Kidney glomerular epithelial cell (primary cell): ENCODE measurements around the gene PCSK6.

Experiments used
- DNase-seq: peaks from one replicate; lab custom pipeline; 2025; lab: John Stamatoyannopoulos, UW

PCSK6 gene

DNA sequence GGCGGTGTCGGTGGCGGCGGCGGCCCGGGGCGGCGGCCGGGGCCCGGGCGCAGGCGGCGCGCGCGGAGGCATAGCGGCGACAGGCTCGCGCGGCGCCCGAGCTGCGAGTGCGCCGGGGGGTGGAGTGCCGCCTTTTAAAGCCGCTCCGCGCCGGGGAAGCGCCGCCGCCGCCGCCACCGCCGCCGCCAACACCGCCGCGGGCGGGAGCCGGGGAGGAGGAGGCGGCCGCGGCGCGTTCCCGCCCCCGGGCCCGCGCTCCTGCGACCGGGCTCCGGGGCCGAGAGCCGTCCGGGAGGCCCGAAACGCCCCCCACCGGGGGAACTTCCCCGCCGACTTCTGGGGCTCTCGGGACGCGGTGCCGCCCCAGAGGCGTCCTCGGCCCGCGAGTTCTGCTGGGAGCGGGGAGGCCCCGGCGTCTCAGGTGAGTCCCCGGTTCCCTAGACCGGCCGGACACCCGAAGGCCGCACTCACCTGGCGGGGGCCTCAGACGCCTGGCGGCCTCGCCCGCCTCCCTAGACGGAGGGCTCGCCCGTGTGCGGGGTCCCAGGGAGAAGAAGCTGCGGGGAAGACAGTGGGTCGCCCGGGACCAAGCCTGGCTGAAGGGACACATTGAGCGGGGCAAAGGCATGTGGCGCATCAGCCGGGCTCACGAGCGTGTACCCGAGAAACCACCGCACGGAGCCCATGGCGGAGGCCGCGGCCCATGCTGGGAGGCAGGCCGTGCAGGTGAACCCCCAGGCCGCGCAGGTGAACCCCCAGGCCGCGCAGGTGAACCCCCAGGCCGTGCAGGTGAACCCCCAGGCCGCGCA is at the start of gene PCSK6:
TSS of gene PCSK6 (minus strand) at position 109 of the 809 bp plus-strand sequence. CDS start at position 72, 37 bp downstream.
- DNase-seq: no peak

DNA sequence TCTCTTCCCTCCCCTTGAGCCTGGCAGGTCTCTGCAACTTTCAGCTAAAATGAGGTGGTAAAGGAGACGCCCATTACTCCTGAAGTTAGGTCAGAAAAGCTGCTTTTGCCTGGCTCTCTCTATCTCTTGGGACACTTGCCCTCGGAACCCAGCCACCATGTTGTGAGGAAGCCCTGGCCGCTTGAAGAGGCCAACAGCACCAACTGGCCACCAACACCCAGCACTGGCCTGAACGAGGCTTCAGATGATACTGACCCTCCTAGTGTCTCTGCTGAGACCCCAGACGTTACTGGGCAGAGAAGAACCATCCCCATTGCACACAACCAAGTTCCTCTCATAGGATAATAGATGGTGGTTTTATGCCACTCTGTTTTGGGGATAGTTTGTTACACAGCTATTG is 49.5 kb upstream of the PCSK6 start:
- no peak for DNase-seq

DNA sequence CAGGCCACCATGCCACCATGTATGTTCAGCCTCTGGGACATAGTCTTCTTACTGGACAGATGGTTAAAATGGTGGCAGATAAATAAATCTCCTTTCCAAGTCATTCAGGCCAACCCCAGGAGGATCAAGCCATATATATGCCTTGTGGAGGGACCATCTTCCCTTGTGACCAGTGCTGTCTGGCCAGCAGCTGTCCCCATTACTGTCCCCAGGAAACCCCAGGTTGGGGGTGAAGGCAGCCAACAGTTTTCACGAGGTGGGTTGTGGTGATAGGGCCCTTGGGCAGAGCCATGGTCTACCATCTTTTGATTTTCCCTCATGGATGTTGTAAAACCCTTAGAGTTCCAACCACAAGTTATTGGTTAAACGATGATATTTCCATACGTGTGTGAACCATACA is 48.7 kb upstream of the PCSK6 start:
- DNase-seq: no peak

DNA sequence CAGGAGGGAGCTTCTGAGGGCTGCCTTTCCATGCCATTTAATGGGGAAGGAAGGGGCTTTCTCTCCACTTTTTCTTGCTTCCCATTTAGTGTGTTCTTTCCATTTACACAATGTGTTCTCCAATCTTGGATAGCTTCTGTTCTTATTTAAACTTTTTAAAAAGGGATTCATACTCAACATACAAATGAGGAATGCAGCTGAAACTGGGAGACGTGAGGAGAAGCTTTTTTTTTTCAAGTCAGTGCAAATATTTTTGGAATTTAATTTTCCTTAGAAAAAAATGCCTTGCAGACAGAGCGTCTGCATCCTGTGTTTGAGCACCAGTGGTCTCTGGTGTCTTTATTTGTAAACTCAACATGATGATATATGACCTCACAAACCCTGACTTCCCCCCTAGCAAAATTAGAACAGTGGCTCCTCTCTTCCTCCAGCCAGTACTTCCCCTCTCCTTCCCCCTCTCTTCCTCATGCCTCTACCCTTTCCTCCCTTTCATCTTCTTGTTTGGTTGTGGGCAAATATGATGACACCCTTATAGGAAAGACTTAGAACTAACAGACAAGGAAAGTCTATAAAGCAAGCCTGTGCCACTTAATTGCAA is 48.1 kb upstream of the PCSK6 start:
- no peak for DNase-seq

DNA sequence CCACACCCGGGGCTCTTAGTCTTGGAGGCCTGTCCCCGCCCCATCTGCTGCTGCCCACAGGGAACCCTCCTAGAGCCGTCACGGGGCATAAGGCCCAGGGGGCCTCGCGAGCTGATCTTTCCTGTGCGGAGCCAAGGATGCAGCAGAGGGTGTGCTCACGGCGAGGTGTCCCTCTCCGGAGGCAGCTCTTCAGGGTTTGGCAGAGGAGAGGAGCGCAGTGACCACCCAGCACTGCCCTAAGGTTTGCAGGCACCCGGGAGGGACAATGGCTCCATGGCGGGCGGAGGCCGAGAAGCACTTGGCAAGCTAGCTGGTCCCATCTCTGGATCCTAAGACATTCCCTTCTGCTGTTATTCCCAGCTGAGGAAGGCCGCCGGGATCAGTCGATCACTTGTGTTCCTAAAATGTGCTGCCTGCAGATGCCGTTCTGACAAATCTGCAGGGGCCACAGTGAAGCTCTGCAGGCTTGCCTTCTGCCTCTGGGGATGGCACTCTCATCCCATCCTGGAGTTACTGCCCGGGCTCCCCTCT is 47.4 kb upstream of the PCSK6 start:
- no peak for DNase-seq

DNA sequence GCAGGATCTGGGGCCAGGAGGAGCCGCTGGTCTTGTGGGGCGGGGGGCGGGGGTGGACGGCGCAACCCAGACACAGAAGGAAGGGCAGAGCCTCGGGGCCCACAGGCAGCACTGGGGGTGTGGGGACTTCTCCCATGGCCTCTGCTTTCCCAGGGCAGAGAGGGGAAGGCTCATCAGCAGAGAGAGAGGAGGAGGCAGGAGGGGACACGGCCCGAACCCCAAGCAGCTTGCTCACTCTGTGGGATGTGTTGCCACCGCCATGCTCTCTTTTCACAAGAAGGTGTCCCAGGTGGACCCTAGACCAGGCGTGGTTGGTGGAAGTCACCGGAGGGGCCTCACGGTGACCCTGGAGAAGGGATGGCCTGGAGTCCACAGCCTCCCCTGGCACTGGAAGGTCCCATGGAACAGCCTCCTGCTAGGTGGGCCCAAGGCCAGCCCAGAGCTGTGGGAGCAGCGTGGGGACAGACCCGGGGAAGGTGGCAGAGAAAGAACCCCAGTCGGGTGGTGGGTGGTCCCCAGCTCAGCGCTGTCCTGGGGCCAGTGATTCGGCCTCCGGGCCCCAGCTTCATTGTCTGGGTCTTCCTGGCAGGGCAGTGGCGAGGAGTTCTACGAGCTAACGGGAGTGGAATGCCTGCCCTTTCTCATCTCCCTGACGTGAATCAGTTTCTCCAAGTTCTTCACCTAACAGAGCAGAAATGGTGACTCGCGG is 46.8 kb upstream of the PCSK6 start:
- no peak for DNase-seq

DNA sequence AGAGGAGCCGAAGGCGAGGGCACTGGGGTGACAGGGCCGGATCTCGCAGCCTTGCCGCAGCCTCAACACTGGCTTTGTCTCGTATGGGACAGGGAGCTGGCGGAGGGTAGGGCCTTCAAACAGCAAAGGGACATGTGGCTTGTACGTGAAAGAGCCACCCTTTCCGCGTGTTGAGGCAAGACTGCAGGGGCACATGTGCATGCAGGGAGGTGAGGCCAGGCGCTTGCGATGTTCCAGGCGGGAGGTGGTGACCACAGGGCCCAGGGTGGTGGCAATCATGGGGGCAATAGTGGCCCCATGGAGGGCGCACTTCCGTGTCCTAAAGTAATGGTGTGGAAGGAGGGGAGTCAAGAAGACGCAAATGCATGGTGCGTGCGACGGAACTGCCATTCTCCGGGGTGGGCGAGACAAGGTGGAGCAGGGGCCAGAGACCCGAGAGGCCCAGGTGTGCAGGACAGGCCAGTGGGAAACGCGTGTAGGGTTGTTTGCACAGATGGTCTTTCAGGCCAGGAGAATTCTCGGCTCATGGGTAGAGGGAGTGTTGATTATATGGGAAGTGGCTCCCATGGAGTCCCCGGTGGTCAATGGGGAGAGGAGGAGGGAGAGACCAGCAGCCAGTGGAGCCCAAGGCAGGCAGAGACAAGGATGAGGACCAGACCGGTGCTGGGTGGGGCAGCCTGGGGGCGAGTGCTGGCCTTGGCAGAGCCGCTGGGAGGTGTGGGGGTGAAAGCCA is 45.8 kb upstream of the PCSK6 start:
- no peak for DNase-seq

DNA sequence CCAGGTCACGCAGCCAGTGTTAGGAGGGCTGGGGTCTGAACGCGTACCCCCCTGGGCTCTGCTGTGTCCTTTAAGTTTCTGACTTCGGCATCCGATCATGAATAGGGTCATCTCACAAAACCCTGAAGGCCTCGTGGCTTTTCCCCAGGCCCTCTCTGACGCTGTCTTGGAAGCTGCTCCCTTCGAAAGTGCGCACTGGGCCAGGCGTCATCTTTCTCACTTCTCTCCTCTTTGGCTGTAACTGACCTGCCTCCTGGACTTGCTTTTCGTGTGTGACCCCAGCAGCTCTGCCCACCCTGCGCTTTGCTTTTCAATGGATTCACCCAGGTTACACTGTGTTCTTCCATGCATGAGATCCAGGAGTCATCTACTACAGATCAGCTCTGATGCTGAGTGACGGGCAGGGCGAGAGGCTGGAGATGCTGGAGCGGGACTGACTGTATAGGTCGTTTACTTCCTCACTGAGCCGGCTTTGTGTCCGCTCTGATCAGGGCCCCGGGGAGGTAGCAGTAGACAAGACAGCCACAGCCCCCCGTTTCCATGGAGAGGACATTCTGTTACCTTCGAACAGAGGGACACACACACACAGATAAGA is 45.0 kb upstream of the PCSK6 start:
- no peak for DNase-seq

DNA sequence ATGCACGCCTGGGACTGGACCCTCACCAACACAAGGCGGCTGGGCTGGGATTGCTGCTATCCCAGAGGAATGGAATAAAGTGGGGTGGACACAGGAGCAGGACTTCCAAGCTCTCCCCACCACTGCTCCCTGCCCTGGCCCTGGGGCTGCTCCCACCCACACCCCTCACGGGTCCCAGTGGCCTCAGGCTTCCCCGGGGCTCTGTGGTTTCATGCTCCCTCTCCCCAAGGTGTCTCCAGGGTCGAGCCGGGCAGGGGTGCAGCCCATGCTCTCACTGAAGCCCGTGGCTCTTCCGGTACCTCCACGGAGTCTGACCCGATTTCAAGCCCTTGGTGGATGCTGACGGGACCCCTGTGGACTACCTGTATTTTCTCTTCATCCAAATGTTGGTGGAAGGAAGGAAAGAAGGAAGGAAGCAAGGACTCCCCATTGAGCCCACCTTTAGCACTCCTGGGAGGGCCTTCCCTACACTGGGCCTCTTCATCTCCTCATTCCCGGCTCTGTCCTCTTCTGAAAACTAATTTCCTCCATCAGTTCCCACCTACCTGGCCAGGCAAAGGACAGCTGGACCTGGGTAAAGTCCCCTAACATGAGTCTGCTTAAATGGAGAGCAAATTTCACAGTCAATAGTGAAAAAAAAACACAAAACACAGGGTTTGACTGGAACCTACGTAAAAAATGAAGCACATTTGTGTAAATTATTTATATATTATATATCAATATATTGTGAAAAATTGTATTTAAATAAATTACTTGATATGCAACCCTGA is 44.0 kb upstream of the PCSK6 start:
- DNase-seq: no peak

DNA sequence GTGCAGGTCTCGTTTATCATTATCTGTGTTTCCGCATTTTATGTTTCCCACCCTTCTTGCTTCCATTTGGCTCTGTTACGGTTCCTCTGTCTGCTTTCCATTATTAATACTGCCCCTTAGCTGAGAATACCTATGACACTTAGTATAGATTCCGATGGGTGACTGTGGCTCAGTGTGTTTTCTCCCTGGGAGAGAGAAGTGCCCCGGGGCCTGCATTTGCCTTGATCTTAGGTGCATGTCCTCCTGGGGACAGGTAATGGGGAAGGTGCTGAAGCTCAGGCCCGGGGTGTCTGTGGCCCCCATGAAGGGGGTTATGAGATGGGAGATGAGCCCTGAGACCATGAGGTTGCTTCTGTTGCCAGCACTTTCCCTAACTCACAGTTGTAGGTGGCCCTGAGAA is 43.4 kb upstream of the PCSK6 start:
- no peak for DNase-seq

DNA sequence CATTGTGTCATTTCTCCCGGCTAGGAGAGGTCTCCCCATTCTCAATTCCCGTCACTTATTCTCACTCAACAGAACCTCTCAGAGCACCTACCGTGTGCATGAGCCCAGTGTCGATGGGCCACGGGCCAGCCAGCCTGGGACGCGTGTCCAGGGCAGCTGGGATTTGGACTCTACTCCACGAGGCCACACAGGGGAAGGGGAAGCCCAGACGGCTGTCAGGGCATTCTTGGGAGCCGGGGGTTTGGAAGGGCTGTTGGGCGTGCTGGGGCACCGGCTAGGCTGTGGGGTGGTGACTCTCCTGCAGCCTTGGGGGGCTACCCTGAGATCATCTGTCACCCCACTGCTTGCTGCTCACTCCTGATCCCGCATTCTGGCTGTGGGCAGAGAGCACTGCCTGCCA is 41.7 kb upstream of the PCSK6 start:
- DNase-seq: no peak

DNA sequence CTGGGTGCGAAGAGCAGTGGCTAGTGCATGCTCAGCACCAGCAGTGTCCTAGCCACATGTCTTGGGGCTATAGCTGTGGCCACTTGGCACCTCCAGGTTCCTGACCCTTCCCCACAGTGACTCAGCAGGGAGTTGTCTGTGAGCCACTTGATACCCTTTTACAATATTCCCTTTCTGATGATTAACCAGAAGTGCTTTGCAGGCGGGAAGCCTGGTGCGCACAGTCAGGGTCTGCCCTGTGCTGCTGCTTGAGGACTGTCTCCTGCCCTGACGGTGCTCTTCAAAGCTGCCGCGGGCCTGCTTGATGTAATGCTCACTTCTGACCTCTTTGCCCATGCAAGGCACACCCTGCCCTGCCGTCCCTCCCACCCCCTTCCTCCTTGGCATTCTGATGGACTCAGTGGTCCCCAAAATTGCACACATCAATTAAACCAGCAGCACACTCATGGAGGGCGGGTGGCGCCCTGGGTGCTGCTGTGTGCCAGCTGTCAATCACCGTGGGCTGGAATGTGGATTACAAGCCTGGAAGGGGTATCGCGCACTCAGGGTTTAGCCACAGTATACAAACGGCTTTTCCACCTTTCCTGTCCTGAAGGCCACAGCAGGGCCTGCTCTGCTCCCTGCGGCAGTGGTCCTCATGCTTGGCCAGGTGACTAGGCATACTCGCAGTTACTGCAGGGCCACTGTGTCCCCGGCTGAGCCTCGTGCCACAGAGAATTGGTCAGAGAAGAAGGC is 40.9 kb upstream of the PCSK6 start:
- DNase-seq: no peak

DNA sequence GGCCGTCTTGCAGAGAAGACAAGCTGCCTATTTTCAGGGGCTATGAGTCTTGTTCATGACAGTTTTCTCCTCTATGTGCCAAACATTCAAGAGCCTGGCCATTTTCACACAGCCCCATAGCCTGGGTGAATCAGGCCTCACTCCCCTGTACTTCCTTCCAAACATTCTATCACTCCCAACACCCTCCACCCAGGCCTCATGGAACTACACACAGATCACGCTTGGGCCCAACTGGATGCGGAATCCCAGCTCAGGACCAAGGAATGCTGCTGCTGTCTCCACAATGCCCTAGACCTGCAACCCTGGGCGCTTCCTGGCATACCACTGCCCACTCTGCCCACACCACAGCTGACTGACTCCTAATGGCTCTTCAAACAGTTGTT is 39.4 kb upstream of the PCSK6 start:
- DNase-seq: peak; percentile 2

DNA sequence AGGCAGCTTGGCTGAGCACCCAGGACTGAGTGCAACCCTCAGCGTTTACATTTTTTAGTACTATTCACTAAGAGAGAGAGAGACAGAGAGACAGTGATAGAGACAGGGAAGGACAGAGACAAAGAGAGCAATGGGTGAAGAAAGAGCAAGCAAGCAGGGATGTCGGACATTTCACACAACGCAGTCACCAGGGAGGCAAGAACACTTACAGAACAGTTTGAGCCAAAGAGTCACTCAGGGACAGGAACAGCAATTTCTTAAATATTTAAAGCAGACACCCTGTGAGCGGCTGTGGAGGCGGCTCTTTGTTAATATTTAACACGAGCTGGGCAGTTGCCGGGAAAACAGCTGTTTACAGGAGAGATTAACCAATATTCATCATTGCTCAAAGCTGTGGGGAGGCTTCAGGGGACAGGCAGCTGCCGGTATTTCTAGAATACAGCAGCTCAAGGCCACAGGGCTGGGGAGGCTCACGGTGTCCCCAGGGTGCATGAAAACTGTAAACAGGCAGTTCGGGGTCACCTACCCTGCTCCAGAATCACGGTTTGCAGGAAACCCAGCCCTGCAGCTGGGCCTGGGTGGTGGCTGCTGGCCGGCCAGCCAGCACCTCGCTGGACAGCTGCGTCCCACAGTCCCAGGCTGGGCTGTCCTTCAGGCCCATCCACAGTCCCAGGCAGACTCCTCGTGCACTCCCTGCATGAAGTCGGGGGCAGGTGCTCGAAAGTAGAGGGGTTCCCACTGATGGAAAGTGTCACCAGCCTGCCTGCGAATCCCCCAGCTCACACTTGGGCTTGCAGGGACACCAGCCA is 38.8 kb upstream of the PCSK6 start:
- DNase-seq: peak; percentile 14

DNA sequence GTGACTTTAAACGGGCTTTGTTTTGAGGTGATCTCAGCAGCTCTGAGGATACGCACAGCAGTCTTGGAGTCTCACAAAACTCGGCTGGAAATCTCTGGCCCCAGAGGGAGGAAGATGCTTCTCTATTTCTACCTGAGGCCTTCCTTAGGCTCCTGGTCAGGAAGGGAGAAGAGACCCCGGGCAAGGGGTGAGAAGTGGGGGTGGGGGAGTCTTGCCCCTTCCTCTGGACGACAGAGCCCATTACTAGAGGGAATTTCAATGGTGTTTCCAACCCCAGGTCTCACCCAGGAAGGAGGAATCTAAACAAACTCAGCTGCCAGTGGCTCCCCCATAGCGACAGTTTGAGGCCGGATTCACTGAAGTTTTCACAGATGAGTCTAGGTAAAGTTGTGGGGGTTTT is 37.4 kb upstream of the PCSK6 start:
- no peak for DNase-seq

DNA sequence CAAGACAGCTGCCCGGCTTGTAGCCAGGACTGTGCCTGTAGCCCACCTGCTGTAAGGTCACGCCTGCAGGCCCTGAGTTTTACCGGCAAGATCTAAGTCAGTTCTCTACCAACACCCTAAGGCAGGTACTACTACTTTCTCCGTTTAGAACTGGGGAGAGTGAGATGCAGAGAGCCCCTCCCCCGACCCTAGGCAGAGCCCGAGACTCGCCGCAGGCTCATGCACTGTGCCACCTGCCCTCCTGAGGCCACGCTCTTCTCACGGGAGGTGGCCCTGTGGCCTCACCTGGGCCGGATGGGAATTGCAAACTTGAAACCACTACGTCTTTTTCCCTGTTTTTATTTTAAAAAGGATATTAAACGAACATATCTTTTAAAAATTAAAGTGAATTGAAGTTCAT is 36.9 kb upstream of the PCSK6 start:
- DNase-seq: no peak

DNA sequence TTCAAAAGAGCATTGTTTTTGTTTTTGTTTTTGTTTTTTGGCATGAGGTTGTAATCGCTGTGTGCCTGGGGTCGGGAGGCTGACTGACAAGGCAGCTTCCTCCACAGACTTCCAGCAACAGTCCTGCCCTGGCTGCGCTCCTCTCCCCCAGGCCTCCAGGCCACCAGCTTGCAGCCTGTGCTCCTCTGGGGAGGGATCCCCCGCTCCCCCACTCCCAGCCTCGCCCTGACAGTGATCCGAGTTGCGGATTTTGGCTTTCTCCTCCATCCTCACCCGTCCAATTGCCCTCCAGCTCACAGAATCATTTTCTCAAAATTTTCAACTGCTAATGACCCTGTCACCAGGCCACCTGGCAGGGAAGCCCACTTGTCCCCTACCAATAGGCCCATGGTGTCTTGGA is 36.5 kb upstream of the PCSK6 start:
- DNase-seq: no peak

DNA sequence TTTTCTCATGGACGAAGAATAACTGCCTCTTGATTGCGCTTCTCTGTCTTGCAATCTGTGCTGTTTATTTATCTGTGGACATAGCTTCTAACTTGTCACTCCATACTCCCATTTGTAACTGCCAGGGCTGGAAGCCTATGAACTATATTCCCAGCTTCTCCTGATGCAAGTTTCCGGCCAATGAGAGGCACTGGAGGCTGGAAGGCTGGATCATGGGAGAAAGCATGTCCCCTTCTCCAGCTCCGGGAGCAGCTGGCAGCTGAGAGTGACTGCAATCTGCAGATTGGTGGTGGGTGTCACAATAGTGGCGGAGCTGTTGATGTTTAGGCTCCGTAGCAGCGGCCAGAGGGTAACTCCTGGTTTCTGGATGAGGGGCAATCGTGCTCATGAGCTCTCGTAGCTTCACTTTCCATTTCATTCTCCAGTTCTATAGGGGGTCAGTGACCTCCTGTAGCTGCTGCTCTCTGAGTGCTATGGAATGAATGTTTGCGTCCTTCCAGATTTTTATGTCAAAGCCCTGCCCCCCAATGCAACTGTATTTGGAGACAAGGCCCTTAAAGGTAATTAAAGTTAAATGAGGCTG is 35.7 kb upstream of the PCSK6 start:
- no peak for DNase-seq

DNA sequence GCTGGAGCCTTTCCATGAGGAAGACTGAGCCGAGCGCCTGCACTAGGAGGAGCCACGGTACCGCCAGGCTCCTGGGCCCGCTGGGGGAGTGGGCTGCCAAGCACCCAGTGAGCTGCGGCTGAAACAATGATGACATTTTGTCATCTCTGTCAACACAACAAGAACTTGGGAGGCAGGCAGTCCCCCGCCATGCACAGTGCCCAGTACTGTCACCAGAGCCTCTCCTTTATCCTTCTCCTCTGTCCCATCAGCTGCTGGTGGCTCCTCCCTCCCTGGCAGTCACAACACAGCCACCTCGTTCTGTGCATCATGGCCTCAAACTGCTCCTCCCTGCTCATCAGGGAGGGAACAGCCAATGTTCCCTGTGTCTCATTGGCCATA is 34.0 kb upstream of the PCSK6 start:
- DNase-seq: no peak
